ENCODE results near the gene SMYD3. TPM values are rescaled to one million over a fixed set of nuclear protein-coding genes. Genes with fewer than 3 reads are reported as not detected.

SMYD3 gene
- total and polyA plus RNA-seq, 2 of the 13 experiments (the other 11 are each of a cell fraction or from before 2014, with no cell fraction given), result 27.7 to 35.8 TPM

DNA sequence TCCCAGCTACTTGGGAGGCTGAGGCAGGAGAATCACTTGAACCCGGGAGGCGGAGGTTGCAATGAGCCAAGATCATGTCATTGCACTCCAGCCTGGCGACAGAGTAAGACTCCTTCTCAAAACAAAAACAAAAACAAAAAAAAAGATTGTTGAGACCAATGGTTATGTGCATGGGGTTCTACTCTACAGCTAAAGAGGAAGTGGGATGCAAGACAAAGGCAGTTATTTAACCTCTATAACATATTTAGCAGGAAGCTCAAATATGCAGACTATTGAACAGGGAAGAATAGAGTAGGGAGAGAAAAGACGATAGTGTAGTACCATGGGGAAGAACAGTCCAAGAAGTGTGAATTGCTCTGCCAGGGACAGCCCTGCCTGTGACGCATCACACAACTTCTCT is 227.7 kb downstream of the SMYD3 start:
- BruUV-seq (replicated peaks), result no TSS peak
- Histone ChIP-seq H3K4me2 (ENCODE audit: low read depth, low read length) (no peak overlapping the region), H3K9ac (ENCODE audit: insufficient read depth, low read depth, low read length) (no peak overlapping the region), H3K79me2 (ENCODE audit: insufficient read depth, low read length) (no peaks in the 10 kb centered on the region), H3K9me3 (ENCODE audit: low read length) (no peaks in the 10 kb centered on the region), H3K4me3 (replicated peaks in 1 of 3; ENCODE audit: insufficient read depth in 1 of 3, low read depth in 2 of 3, low read length in 3 of 3) (no peak overlapping the region), H3K27me3 (ENCODE audit: control insufficient read depth in 1 of 2, insufficient read depth in 2 of 2, low read length in 2 of 2) (no peaks in the 10 kb centered on the region), H3K36me3 (replicated peaks in 1 of 2; ENCODE audit: control insufficient read depth in 1 of 2, insufficient read depth in 2 of 2, low read length in 2 of 2) (no peaks in the 10 kb centered on the region), H3K4me1 (ENCODE audit: insufficient read depth, low read length) (peaks cover 14% of the 10 kb centered on the region), H4K20me1 (ENCODE audit: insufficient read depth, low read length) (no peaks in the 10 kb centered on the region), H3K27ac (ENCODE audit: extremely low read length, insufficient read depth, low read length) (no peak overlapping the region), H2AFZ (ENCODE audit: low read length) (no peak overlapping the region)
- no peak for DNase-seq (ENCODE audit: low spot score)
- ChIA-PET CTCF (ENCODE audit: low intra/inter-chr PET ratio, low total read pairs) (no interaction called here), POLR2A (no interaction called here)
- no peak for ATAC-seq
- intact Hi-C loops (cut with micrococcal nuclease; ENCODE audit: unreplicated experiment) (no loop called here), in situ Hi-C loops (cut with HindIII; ENCODE audit: extremely low pct_ligation_motif_present, low pct_unique_long_range_greater_than_20kb) (no loop called here)
- FAIRE-seq, result no peak
- no peak for TF ChIP-seq ZNF605 (CRISPR knock-in tag; IDR thresholded peaks at IDR 0.05)
- no peak for TF ChIP-seq SMARCE1 (IDR thresholded peaks at IDR 0.05; ENCODE audit: borderline replicate concordance)
- TF ChIP-seq, protein P1, sequence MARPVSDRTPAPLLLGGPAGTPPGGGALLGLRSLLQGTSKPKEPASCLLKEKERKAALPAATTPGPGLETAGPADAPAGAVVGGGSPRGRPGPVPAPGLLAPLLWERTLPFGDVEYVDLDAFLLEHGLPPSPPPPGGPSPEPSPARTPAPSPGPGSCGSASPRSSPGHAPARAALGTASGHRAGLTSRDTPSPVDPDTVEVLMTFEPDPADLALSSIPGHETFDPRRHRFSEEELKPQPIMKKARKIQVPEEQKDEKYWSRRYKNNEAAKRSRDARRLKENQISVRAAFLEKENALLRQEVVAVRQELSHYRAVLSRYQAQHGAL (CRISPR knock-in tag; IDR thresholded peaks at IDR 0.05; ENCODE audit: not compliant biosample characterization), result no peak
- no peak for TF ChIP-seq HNRNPK (IDR thresholded peaks at IDR 0.05; ENCODE audit: low read depth, low read length, poor library complexity, severe bottlenecking)
- TF ChIP-seq TMF1 (CRISPR knock-in tag; IDR thresholded peaks at IDR 0.05; ENCODE audit: low read depth), result no peak
- no peak for TF ChIP-seq ZNF138 (CRISPR knock-in tag; IDR thresholded peaks at IDR 0.05; ENCODE audit: low read depth)
- TF ChIP-seq ZFP1 (CRISPR knock-in tag; IDR thresholded peaks at IDR 0.05), result no peak
- 97% methylated on average over 5 of the region's 5 CpGs for WGBS (ENCODE audit: low lambda C conversion rate)

- H3K4me2 ChIP-seq (ENCODE audit: low read depth, low read length), result no peak overlapping the region
- H3K4me1 ChIP-seq (ENCODE audit: insufficient read depth, low read length), result peaks cover 14% of the 10 kb centered on the region
- no peaks in the 10 kb centered on the region for H3K9me3 ChIP-seq (ENCODE audit: low read length)
- BruUV-seq (replicated peaks), result no TSS peak
- no peak for ATAC-seq
- H3K79me2 ChIP-seq (ENCODE audit: insufficient read depth, low read length), result no peaks in the 10 kb centered on the region
- H4K20me1 ChIP-seq (ENCODE audit: insufficient read depth, low read length), result no peaks in the 10 kb centered on the region
- H3K9ac ChIP-seq (ENCODE audit: insufficient read depth, low read depth, low read length), result no peak overlapping the region
- ChIA-PET CTCF (ENCODE audit: low intra/inter-chr PET ratio, low total read pairs) (no interaction called here), POLR2A (no interaction called here)
- no peak for DNase-seq (ENCODE audit: low spot score)
- no peak overlapping the region for H2AFZ ChIP-seq (ENCODE audit: low read length)
- in situ Hi-C loops (cut with HindIII; ENCODE audit: extremely low pct_ligation_motif_present, low pct_unique_long_range_greater_than_20kb) (no loop called here), intact Hi-C loops (cut with micrococcal nuclease; ENCODE audit: unreplicated experiment) (no loop called here)
- 92% methylated on average over 6 of the region's 6 CpGs for WGBS (ENCODE audit: low lambda C conversion rate)
- no peak overlapping the region for H3K27ac ChIP-seq (ENCODE audit: extremely low read length, insufficient read depth, low read length)
- FAIRE-seq, result no peak
- H3K4me3 ChIP-seq (replicated peaks in 1 of 3; ENCODE audit: insufficient read depth in 1 of 3, low read depth in 2 of 3, low read length in 3 of 3), result no peak overlapping the region
- H3K36me3 ChIP-seq (replicated peaks in 1 of 2; ENCODE audit: control insufficient read depth in 1 of 2, insufficient read depth in 2 of 2, low read length in 2 of 2), result no peaks in the 10 kb centered on the region
- H3K27me3 ChIP-seq (ENCODE audit: control insufficient read depth in 1 of 2, insufficient read depth in 2 of 2, low read length in 2 of 2), result no peaks in the 10 kb centered on the region
- no peak for TF ChIP-seq HOXA9 (CRISPR knock-in tag; IDR thresholded peaks at IDR 0.05; ENCODE audit: borderline replicate concordance)
- no peak for TF ChIP-seq XBP1 (CRISPR knock-in tag; IDR thresholded peaks at IDR 0.05)
These were observed 228.7 kb downstream of the SMYD3 start for GRCh38 chr1:246278371-246278770.
